HCT116 (cell line): ENCODE data around the gene GALNT14.

Experiments used
- POLR2A ChIP-seq: IDR thresholded peaks from 2 replicates; pipeline ENCODE4 v1.7.0; 2011; ENCODE audit warnings: borderline replicate concordance; ENCODE audit not compliant: insufficient read depth, insufficient read length; ENCODE audit errors: extremely low read depth
- RAD21 ChIP-seq: IDR thresholded peaks from 2 replicates; pipeline ENCODE4 v1.6.1; 2012; ENCODE audit warnings: low read depth, mild to moderate bottlenecking

GRCh38 chr2:30883184-30883583, 255.1 kb downstream of the GALNT14 start:
- TF ChIP-seq POLR2A (no peak), RAD21 (no peak)
